Panc1 (cell line): ENCODE results near the gene SGMS1. TPM values are rescaled to one million over a fixed set of nuclear protein-coding genes. Genes with fewer than 3 reads are reported as not detected.

ENCODE experiments used
- ATAC-seq: fragments of 200-7000 bp; cut with Tn5 transposase; 2 replicates; pipeline ENCODE4 v1.9.1; 2020; ENCODE audit warnings: mild to moderate bottlenecking, moderate library complexity
- BruUV-seq: library from RNA; stranded (reverse); fragments of 400-500 nt; replicated peaks from 2 replicates; lab custom pipeline; 2021; lab: Mats Ljungman, UMichigan
- CTCF ChIA-PET: fragments of 300-600 bp; sonication (Branson Sonifier 250); formaldehyde crosslinking; loops from one replicate; lab custom pipeline; 2022; ENCODE audit warnings: antibody characterized with exemption; lab: Charles Lee
- POLR2A ChIA-PET: fragments of 300-600 bp; sonication (Branson Sonifier 250); formaldehyde crosslinking; loops from one replicate; lab custom pipeline; 2022; ENCODE audit warnings: antibody characterized with exemption; lab: Charles Lee
- DNase-seq: peaks from one replicate; pipeline ENCODE4 v3.0.0-alpha.2; 2010; ENCODE audit warnings: low read depth, low spot score
- H3K27ac ChIP-seq: 2 replicates; pipeline ENCODE4 v1.5.1; 2011; ENCODE audit warnings: mild to moderate bottlenecking, low read length, inconsistent platforms
- H3K27me3 ChIP-seq: fragments of 200-500 bp; sonication (Bioruptor generic); 2 replicates; pipeline ENCODE4 v1.6.0; 2014; ENCODE audit warnings: low read length, inconsistent platforms; ENCODE audit not compliant: control insufficient read depth, insufficient read depth
- H3K36me3 ChIP-seq: fragments of 200-500 bp; sonication (Bioruptor generic); 2 replicates; pipeline ENCODE4 v1.5.1; 2014; ENCODE audit warnings: inconsistent platforms, mild to moderate bottlenecking, low read length, moderate library complexity; ENCODE audit not compliant: control insufficient read depth, insufficient read depth
- H3K4me1 ChIP-seq: 2 replicates; pipeline ENCODE4 v1.5.1; 2011; ENCODE audit warnings: inconsistent platforms, mild to moderate bottlenecking, low read length, moderate library complexity; ENCODE audit not compliant: control insufficient read depth, insufficient read depth
- H3K4me3 ChIP-seq, 2 experiments: 2 replicates each; pipeline ENCODE4 v1.5.1; 2011 to 2012; ENCODE audit warnings: low read depth in 2 of 2, low read length in 2 of 2, mild to moderate bottlenecking in 2 of 2, inconsistent platforms in 1 of 2, moderate library complexity in 1 of 2
- H3K9me3 ChIP-seq: fragments of 200-500 bp; sonication (Bioruptor generic); 2 replicates; pipeline ENCODE4 v1.5.1; 2014; ENCODE audit warnings: low read depth, mild to moderate bottlenecking, inconsistent platforms, low read length, moderate library complexity; ENCODE audit not compliant: control insufficient read depth, insufficient read depth
- POLR2AphosphoS5 ChIP-seq: IDR thresholded peaks from 2 replicates; pipeline ENCODE4 v1.6.1; 2012; ENCODE audit warnings: mild to moderate bottlenecking, low read depth, low read length, moderate library complexity
- SIN3A ChIP-seq: IDR thresholded peaks from 2 replicates; pipeline ENCODE4 v1.6.1; 2012; ENCODE audit warnings: low read depth, mild to moderate bottlenecking, low read length, moderate library complexity, borderline replicate concordance; ENCODE audit not compliant: insufficient read depth
- TCF7L2 ChIP-seq: IDR thresholded peaks from 2 replicates; pipeline ENCODE4 v1.6.1; 2011; ENCODE audit warnings: mild to moderate bottlenecking, low read depth, low read length, inconsistent platforms
- in situ Hi-C: cut with HindIII; loops from 2 replicates; pipeline ENCODE4 v1.10.0; 2016; ENCODE audit warnings: low sequenced_read_pairs, low pct_unique_long_range_greater_than_20kb
- intact Hi-C: fragments of 100-400 bp; cut with micrococcal nuclease; formaldehyde crosslinking; loops from one replicate; pipeline ENCODE4 v1.10.0; 2022; ENCODE audit not compliant: unreplicated experiment
- total RNA-seq: library from RNA; stranded (reverse); gene quantifications from one replicate; pipeline ENCODE4 v1.2.1, GENCODE V29; 2021; ENCODE audit not compliant: unreplicated experiment
- TF ChIP-seq, protein P1 (sequence below): fragments of 450-650 bp; IDR thresholded peaks from 2 replicates; pipeline ENCODE4 v1.5.1; 2017; ENCODE audit warnings: mild to moderate bottlenecking
- TF ChIP-seq, protein P2 (sequence below), 2 experiments: IDR thresholded peaks; 2 replicates each; pipeline ENCODE4 v1.6.1; 2011 to 2012; ENCODE audit warnings: low read depth in 2 of 2, control low read depth in 1 of 2, low read length in 1 of 2, mild to moderate bottlenecking in 1 of 2, moderate library complexity in 1 of 2; ENCODE audit not compliant: insufficient read depth in 1 of 2

The SGMS1 gene
- total RNA-seq, 1 experiment from 2014 or later: 22.0 TPM

DNA sequence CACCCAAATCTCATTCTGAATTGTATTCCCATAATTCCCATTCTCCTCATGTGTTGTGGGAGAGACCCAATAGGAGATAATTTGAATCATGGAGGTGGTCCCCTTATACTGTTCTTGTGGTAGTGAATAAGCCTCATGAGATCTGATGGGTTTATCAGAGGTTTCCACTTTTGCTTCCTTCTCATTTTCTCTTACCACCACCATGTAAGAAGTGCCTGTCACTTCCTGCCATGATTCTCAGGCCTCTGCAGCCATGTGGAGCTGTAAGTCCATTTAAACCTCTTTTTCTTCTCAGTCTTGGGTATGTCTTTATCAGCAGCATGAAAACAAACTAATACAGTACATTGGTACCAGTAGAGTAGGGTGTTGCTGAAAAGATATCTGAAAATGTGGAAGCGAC, 274.2 kb downstream of the SGMS1 start:
- intact Hi-C loops: no loop called here
- Histone ChIP-seq H3K27ac (no peak overlapping the region), H3K36me3 (no peaks in the 10 kb centered on the region; the same call in 1 of the 2 replicates), H3K27me3 (no peaks in the 10 kb centered on the region), H3K4me1 (no peaks in the 10 kb centered on the region), H3K4me3 (no peak overlapping the region), H3K9me3 (no peaks in the 10 kb centered on the region)
- ATAC-seq: no peak
- TF ChIP-seq POLR2AphosphoS5 (no peak), SIN3A (no peak), TCF7L2 (no peak)
- TF ChIP-seq, protein P1, sequence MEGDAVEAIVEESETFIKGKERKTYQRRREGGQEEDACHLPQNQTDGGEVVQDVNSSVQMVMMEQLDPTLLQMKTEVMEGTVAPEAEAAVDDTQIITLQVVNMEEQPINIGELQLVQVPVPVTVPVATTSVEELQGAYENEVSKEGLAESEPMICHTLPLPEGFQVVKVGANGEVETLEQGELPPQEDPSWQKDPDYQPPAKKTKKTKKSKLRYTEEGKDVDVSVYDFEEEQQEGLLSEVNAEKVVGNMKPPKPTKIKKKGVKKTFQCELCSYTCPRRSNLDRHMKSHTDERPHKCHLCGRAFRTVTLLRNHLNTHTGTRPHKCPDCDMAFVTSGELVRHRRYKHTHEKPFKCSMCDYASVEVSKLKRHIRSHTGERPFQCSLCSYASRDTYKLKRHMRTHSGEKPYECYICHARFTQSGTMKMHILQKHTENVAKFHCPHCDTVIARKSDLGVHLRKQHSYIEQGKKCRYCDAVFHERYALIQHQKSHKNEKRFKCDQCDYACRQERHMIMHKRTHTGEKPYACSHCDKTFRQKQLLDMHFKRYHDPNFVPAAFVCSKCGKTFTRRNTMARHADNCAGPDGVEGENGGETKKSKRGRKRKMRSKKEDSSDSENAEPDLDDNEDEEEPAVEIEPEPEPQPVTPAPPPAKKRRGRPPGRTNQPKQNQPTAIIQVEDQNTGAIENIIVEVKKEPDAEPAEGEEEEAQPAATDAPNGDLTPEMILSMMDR: no peak
- TF ChIP-seq, protein P2, sequence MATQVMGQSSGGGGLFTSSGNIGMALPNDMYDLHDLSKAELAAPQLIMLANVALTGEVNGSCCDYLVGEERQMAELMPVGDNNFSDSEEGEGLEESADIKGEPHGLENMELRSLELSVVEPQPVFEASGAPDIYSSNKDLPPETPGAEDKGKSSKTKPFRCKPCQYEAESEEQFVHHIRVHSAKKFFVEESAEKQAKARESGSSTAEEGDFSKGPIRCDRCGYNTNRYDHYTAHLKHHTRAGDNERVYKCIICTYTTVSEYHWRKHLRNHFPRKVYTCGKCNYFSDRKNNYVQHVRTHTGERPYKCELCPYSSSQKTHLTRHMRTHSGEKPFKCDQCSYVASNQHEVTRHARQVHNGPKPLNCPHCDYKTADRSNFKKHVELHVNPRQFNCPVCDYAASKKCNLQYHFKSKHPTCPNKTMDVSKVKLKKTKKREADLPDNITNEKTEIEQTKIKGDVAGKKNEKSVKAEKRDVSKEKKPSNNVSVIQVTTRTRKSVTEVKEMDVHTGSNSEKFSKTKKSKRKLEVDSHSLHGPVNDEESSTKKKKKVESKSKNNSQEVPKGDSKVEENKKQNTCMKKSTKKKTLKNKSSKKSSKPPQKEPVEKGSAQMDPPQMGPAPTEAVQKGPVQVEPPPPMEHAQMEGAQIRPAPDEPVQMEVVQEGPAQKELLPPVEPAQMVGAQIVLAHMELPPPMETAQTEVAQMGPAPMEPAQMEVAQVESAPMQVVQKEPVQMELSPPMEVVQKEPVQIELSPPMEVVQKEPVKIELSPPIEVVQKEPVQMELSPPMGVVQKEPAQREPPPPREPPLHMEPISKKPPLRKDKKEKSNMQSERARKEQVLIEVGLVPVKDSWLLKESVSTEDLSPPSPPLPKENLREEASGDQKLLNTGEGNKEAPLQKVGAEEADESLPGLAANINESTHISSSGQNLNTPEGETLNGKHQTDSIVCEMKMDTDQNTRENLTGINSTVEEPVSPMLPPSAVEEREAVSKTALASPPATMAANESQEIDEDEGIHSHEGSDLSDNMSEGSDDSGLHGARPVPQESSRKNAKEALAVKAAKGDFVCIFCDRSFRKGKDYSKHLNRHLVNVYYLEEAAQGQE (IDR thresholded peaks at IDR 0.05; ENCODE audit: insufficient read depth in 1 of 2, low read depth in 2 of 2, low read length in 1 of 2): no peak
- CTCF ChIA-PET: no interaction called here
- BruUV-seq: no TSS peak
- POLR2A ChIA-PET: no interaction called here
- in situ Hi-C loops: no loop called here
- DNase-seq: no peak

DNA sequence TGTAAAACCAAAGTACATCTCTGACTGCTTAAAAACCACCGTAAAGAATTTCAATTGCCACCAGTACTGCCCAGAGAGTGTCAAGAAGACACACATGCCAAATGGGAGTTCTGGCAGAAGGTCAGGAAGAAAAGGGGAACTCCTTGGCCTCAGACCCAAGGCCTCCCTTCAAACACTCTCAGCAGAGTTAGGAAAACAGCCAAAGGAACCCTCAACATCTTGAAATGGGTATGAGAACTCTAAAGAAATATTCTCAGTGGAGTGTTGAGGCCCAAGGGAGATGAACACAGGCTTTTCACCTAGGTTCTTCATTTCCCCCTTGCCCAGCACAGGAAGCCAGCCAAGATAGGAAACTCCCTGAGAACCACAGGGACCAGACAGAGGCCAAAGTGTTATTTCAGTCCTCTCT, 276.4 kb downstream of the SGMS1 start:
- Histone ChIP-seq H3K36me3 (no peaks in the 10 kb centered on the region; the same call in 1 of the 2 replicates), H3K27ac (no peak overlapping the region), H3K4me3 (no peak overlapping the region), H3K4me1 (no peaks in the 10 kb centered on the region), H3K27me3 (no peaks in the 10 kb centered on the region), H3K9me3 (no peaks in the 10 kb centered on the region)
- intact Hi-C loops: no loop called here
- in situ Hi-C loops: no loop called here
- no peak for ATAC-seq
- POLR2A ChIA-PET: no interaction called here
- CTCF ChIA-PET: no interaction called here
- BruUV-seq: no TSS peak
- TF ChIP-seq TCF7L2 (no peak), POLR2AphosphoS5 (no peak), SIN3A (no peak)
- TF ChIP-seq, protein P1: no peak
- TF ChIP-seq, protein P2 (IDR thresholded peaks at IDR 0.05; ENCODE audit: insufficient read depth in 1 of 2, low read depth in 2 of 2, low read length in 1 of 2): no peak
- DNase-seq: no peak
